ENCODE measurements around the gene GRK3. TPM values are rescaled to one million over a fixed set of nuclear protein-coding genes. Genes with fewer than 3 reads are reported as not detected.
"Not testable (repeated sequence)": the region's sequence is repeated elsewhere in the genome, so short reads cannot be mapped to it uniquely, and the experiment has no call there.

Gene GRK3
- total RNA-seq, 1 donor from 2014 or later = 1.1 TPM

- H3K4me3 Mint-ChIP-seq (ENCODE audit: unreplicated experiment) = no peak overlapping the region
- DNase-seq (ENCODE audit: extremely low spot score, unreplicated experiment) = no peak
- H3K4me1 Mint-ChIP-seq (ENCODE audit: unreplicated experiment) = no peaks in the 10 kb centered on the region
- TF ChIP-seq CTCF (IDR thresholded peaks at IDR 0.05) = no peak
- H3K36me3 Mint-ChIP-seq (ENCODE audit: unreplicated experiment) = no peaks in the 10 kb centered on the region
- H3K9me3 Mint-ChIP-seq (ENCODE audit: unreplicated experiment) = no peaks in the 10 kb centered on the region
- peaks cover 36% of the 10 kb centered on the region for H3K27me3 Mint-ChIP-seq (ENCODE audit: unreplicated experiment)
- H3K27ac Mint-ChIP-seq (ENCODE audit: unreplicated experiment) = no peak overlapping the region
These were observed 8.3 kb downstream of the GRK3 start for GRCh38 chr22:25572708-25573171.

- no peaks in the 10 kb centered on the region for H3K36me3 Mint-ChIP-seq (ENCODE audit: unreplicated experiment)
- peaks cover 28% of the 10 kb centered on the region for H3K27me3 Mint-ChIP-seq (ENCODE audit: unreplicated experiment)
- H3K27ac Mint-ChIP-seq (ENCODE audit: unreplicated experiment) = no peak overlapping the region
- H3K9me3 Mint-ChIP-seq (ENCODE audit: unreplicated experiment) = peaks cover 6% of the 10 kb centered on the region
- H3K4me3 Mint-ChIP-seq (ENCODE audit: unreplicated experiment) = no peak overlapping the region
- DNase-seq (ENCODE audit: extremely low spot score, unreplicated experiment) = no peak
- TF ChIP-seq CTCF (IDR thresholded peaks at IDR 0.05) = no peak
- no peaks in the 10 kb centered on the region for H3K4me1 Mint-ChIP-seq (ENCODE audit: unreplicated experiment)
These were observed 9.4 kb downstream of the GRK3 start for GRCh38 chr22:25573841-25574240.

GRCh38 chr22:25574736-25575135 lies 10.3 kb downstream of the GRK3 start:
- Mint-ChIP-seq H3K27me3 (ENCODE audit: unreplicated experiment) (peaks cover 23% of the 10 kb centered on the region), H3K36me3 (ENCODE audit: unreplicated experiment) (no peaks in the 10 kb centered on the region), H3K9me3 (ENCODE audit: unreplicated experiment) (peaks cover 6% of the 10 kb centered on the region), H3K4me1 (ENCODE audit: unreplicated experiment) (no peaks in the 10 kb centered on the region), H3K4me3 (ENCODE audit: unreplicated experiment) (no peak overlapping the region), H3K27ac (ENCODE audit: unreplicated experiment) (no peak overlapping the region)
- no peak for DNase-seq (ENCODE audit: extremely low spot score, unreplicated experiment)
- no peak for TF ChIP-seq CTCF (IDR thresholded peaks at IDR 0.05)

- not testable (repeated sequence) for H3K36me3 Mint-ChIP-seq (ENCODE audit: unreplicated experiment); H3K4me1 Mint-ChIP-seq (ENCODE audit: unreplicated experiment); DNase-seq (ENCODE audit: extremely low spot score, unreplicated experiment); H3K4me3 Mint-ChIP-seq (ENCODE audit: unreplicated experiment); H3K27ac Mint-ChIP-seq (ENCODE audit: unreplicated experiment); H3K9me3 Mint-ChIP-seq (ENCODE audit: unreplicated experiment)
- peaks cover 18% of the 10 kb centered on the region for H3K27me3 Mint-ChIP-seq (ENCODE audit: unreplicated experiment)
These were observed 11.4 kb downstream of the GRK3 start for GRCh38 chr22:25575674-25576392.

GRCh38 chr22:25581452-25581851 lies 17.0 kb downstream of the GRK3 start:
- H3K9me3 Mint-ChIP-seq (ENCODE audit: unreplicated experiment); H3K36me3 Mint-ChIP-seq (ENCODE audit: unreplicated experiment); H3K4me3 Mint-ChIP-seq (ENCODE audit: unreplicated experiment); H3K27ac Mint-ChIP-seq (ENCODE audit: unreplicated experiment); DNase-seq (ENCODE audit: extremely low spot score, unreplicated experiment); H3K4me1 Mint-ChIP-seq (ENCODE audit: unreplicated experiment); H3K27me3 Mint-ChIP-seq (ENCODE audit: unreplicated experiment): not testable (repeated sequence)

- H3K36me3 Mint-ChIP-seq (ENCODE audit: unreplicated experiment) = no peaks in the 10 kb centered on the region
- H3K4me1 Mint-ChIP-seq (ENCODE audit: unreplicated experiment) = peaks cover 4% of the 10 kb centered on the region
- H3K27me3 Mint-ChIP-seq (ENCODE audit: unreplicated experiment) = peaks cover 9% of the 10 kb centered on the region
- no peak overlapping the region for H3K27ac Mint-ChIP-seq (ENCODE audit: unreplicated experiment)
- no peak for TF ChIP-seq CTCF (IDR thresholded peaks at IDR 0.05)
- H3K9me3 Mint-ChIP-seq (ENCODE audit: unreplicated experiment) = peaks cover 6% of the 10 kb centered on the region
- no peak overlapping the region for H3K4me3 Mint-ChIP-seq (ENCODE audit: unreplicated experiment)
- DNase-seq (ENCODE audit: extremely low spot score, unreplicated experiment) = no peak
These were observed 18.5 kb downstream of the GRK3 start for GRCh38 chr22:25582946-25583345.

- H3K27me3 Mint-ChIP-seq (ENCODE audit: unreplicated experiment) = peaks cover 12% of the 10 kb centered on the region
- not testable (repeated sequence) for H3K9me3 Mint-ChIP-seq (ENCODE audit: unreplicated experiment); H3K4me1 Mint-ChIP-seq (ENCODE audit: unreplicated experiment); H3K4me3 Mint-ChIP-seq (ENCODE audit: unreplicated experiment); H3K36me3 Mint-ChIP-seq (ENCODE audit: unreplicated experiment); DNase-seq (ENCODE audit: extremely low spot score, unreplicated experiment); H3K27ac Mint-ChIP-seq (ENCODE audit: unreplicated experiment)
These were observed 20.5 kb downstream of the GRK3 start for GRCh38 chr22:25584993-25585392.

GRCh38 chr22:25589664-25590063 lies 25.2 kb downstream of the GRK3 start:
- not testable (repeated sequence) for H3K27me3 Mint-ChIP-seq (ENCODE audit: unreplicated experiment); DNase-seq (ENCODE audit: extremely low spot score, unreplicated experiment); H3K27ac Mint-ChIP-seq (ENCODE audit: unreplicated experiment); H3K4me1 Mint-ChIP-seq (ENCODE audit: unreplicated experiment); H3K4me3 Mint-ChIP-seq (ENCODE audit: unreplicated experiment); H3K36me3 Mint-ChIP-seq (ENCODE audit: unreplicated experiment)
- H3K9me3 Mint-ChIP-seq (ENCODE audit: unreplicated experiment) = peaks cover 14% of the 10 kb centered on the region

GRCh38 chr22:25593323-25593722 lies 28.8 kb downstream of the GRK3 start:
- DNase-seq (ENCODE audit: extremely low spot score, unreplicated experiment); H3K27me3 Mint-ChIP-seq (ENCODE audit: unreplicated experiment); H3K4me1 Mint-ChIP-seq (ENCODE audit: unreplicated experiment); H3K4me3 Mint-ChIP-seq (ENCODE audit: unreplicated experiment); H3K36me3 Mint-ChIP-seq (ENCODE audit: unreplicated experiment); H3K27ac Mint-ChIP-seq (ENCODE audit: unreplicated experiment): not testable (repeated sequence)
- peaks cover 14% of the 10 kb centered on the region for H3K9me3 Mint-ChIP-seq (ENCODE audit: unreplicated experiment)

Measured in osteocyte (in vitro differentiated cells).